ENCODE results near the gene SUMO2.

- 0 out of 2 replicates have a peak, but pooled peaks have one; percentile 24 for TF ChIP-seq ZFP3 (CRISPR knock-in tag; IDR thresholded peaks at IDR 0.05)
- TF ChIP-seq ZNF565 (CRISPR knock-in tag; conservative IDR thresholded peaks at IDR 0.05; ENCODE audit: low read depth): 0 out of 2 replicates have a peak, but pooled peaks have one; percentile 50
- TF ChIP-seq ISL1 (CRISPR knock-in tag; IDR thresholded peaks at IDR 0.05): no peak
- no peak for TF ChIP-seq RARB (CRISPR knock-in tag; IDR thresholded peaks at IDR 0.05)
Measured at GRCh38 chr17:75154195-75155106, 28.3 kb downstream of the SUMO2 start, which contains the start of gene JPT1.

Data from SK-N-SH treated with all-trans-retinoic acid at 6 μM for 48 hours (cell line).